ENCODE data around the gene CCDC174. TPM values are rescaled to one million over a fixed set of nuclear protein-coding genes. Genes with fewer than 3 reads are reported as not detected.

CCDC174 gene
- total RNA-seq, 1 donor from 2014 or later, result 22.9 TPM

DNA sequence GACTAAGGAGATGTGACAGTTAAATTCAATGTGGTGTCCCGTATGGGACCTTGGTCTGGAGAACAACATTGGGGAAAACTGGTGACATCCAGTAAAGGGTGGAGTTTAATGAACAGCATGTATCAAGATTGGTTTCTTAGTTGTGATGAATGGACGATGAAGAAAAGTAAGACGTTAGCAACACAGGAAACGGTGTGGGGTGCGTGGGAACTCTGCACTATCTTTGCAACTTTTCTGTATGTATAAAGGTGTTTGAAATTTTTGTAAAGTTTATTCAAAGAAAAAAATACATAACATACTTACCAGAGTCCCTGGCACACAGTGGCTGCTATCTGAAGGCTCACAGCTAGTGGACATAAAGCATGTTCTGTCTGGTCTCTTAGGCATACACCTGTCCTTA lies 6.1 kb upstream of the CCDC174 start:
- H3K27ac Mint-ChIP-seq (ENCODE audit: unreplicated experiment), result no peak overlapping the region
- H3K4me1 Mint-ChIP-seq (ENCODE audit: unreplicated experiment), result peaks cover 15% of the 10 kb centered on the region
- no peak for DNase-seq (ENCODE audit: low spot score)
- no peak overlapping the region for H3K4me3 Mint-ChIP-seq (ENCODE audit: unreplicated experiment)
- peaks cover 3% of the 10 kb centered on the region for H3K36me3 Mint-ChIP-seq (ENCODE audit: low read depth, unreplicated experiment)
- TF ChIP-seq, protein P1, sequence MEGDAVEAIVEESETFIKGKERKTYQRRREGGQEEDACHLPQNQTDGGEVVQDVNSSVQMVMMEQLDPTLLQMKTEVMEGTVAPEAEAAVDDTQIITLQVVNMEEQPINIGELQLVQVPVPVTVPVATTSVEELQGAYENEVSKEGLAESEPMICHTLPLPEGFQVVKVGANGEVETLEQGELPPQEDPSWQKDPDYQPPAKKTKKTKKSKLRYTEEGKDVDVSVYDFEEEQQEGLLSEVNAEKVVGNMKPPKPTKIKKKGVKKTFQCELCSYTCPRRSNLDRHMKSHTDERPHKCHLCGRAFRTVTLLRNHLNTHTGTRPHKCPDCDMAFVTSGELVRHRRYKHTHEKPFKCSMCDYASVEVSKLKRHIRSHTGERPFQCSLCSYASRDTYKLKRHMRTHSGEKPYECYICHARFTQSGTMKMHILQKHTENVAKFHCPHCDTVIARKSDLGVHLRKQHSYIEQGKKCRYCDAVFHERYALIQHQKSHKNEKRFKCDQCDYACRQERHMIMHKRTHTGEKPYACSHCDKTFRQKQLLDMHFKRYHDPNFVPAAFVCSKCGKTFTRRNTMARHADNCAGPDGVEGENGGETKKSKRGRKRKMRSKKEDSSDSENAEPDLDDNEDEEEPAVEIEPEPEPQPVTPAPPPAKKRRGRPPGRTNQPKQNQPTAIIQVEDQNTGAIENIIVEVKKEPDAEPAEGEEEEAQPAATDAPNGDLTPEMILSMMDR (IDR thresholded peaks at IDR 0.05; ENCODE audit: unreplicated experiment), result no peak
- peaks cover 1% of the 10 kb centered on the region for H3K27me3 Mint-ChIP-seq (ENCODE audit: unreplicated experiment)
- H3K9me3 Mint-ChIP-seq (ENCODE audit: unreplicated experiment), result no peaks in the 10 kb centered on the region

DNA sequence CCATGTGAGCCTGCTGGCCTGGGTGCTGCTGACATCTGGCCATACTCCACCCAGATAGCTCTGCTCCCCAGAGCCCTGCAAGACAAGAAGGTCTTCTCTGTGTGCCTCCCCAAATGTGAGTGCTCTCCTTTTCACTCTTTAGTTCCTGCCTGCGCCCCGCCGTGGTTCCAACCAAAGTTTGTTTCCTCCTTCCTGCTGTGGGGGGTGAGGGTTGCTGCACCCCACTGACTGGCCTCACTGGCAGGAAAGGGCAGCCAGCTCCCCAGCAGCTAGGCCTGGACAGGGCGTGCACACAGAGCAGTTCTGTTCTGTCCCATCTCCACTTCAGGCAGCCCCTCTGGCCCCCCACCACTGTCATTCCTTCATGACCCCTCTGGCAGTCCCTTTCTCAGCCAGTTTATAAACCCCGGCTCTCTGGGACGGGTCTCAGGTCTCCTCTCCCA lies 5.4 kb upstream of the CCDC174 start:
- Mint-ChIP-seq H3K36me3 (ENCODE audit: low read depth, unreplicated experiment) (peaks cover 3% of the 10 kb centered on the region), H3K27ac (ENCODE audit: unreplicated experiment) (no peak overlapping the region), H3K9me3 (ENCODE audit: unreplicated experiment) (no peaks in the 10 kb centered on the region), H3K4me3 (ENCODE audit: unreplicated experiment) (no peak overlapping the region), H3K4me1 (ENCODE audit: unreplicated experiment) (peaks cover 17% of the 10 kb centered on the region), H3K27me3 (ENCODE audit: unreplicated experiment) (peaks cover 1% of the 10 kb centered on the region)
- no peak for DNase-seq (ENCODE audit: low spot score)
- TF ChIP-seq, protein P1 (IDR thresholded peaks at IDR 0.05; ENCODE audit: unreplicated experiment), result no peak

DNA sequence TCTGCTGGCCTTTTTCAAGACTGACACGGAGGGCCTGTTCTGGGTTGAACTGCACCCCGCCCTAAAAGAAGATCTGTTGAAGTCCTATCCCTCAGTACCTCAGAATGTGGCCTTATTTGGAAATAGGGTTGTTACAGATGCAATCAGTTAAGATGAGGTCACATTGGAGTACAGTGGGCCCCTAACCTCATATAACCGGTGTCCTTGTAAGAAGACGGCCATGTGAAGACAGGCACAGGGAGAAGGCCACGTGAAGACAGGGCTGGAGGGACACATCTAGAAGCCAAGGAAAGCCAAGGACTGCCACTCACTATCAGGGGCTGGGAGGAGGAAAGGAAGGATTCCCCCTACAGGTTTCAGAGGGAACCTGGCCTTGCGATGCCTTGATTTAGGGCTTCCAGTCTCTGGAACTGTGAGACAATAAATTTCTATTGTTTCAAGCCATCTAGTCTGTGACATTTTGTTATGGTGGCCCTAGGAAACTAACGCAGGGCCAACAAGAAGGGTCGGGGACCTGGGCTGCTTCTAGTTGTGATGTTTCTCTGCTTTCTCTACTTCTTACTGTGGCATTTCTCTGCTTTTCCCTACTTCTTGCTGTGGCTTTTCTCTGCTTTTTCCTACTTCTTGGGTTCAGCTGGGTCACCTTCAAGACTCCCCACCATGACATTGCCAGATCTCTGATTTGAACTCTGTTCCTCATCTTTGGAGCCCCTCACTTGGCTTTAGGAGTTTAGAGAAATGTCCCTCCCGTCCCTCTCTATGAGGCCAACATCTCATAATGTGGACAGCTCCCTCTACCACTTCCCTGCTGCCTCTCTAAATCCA lies 4.8 kb upstream of the CCDC174 start:
- no peaks in the 10 kb centered on the region for H3K9me3 Mint-ChIP-seq (ENCODE audit: unreplicated experiment)
- no peak for DNase-seq (ENCODE audit: low spot score)
- H3K4me1 Mint-ChIP-seq (ENCODE audit: unreplicated experiment), result peaks cover 21% of the 10 kb centered on the region
- peaks cover 3% of the 10 kb centered on the region for H3K36me3 Mint-ChIP-seq (ENCODE audit: low read depth, unreplicated experiment)
- TF ChIP-seq, protein P1 (IDR thresholded peaks at IDR 0.05; ENCODE audit: unreplicated experiment), result no peak
- H3K27ac Mint-ChIP-seq (ENCODE audit: unreplicated experiment), result no peak overlapping the region
- H3K4me3 Mint-ChIP-seq (ENCODE audit: unreplicated experiment), result no peak overlapping the region
- peaks cover 1% of the 10 kb centered on the region for H3K27me3 Mint-ChIP-seq (ENCODE audit: unreplicated experiment)

DNA sequence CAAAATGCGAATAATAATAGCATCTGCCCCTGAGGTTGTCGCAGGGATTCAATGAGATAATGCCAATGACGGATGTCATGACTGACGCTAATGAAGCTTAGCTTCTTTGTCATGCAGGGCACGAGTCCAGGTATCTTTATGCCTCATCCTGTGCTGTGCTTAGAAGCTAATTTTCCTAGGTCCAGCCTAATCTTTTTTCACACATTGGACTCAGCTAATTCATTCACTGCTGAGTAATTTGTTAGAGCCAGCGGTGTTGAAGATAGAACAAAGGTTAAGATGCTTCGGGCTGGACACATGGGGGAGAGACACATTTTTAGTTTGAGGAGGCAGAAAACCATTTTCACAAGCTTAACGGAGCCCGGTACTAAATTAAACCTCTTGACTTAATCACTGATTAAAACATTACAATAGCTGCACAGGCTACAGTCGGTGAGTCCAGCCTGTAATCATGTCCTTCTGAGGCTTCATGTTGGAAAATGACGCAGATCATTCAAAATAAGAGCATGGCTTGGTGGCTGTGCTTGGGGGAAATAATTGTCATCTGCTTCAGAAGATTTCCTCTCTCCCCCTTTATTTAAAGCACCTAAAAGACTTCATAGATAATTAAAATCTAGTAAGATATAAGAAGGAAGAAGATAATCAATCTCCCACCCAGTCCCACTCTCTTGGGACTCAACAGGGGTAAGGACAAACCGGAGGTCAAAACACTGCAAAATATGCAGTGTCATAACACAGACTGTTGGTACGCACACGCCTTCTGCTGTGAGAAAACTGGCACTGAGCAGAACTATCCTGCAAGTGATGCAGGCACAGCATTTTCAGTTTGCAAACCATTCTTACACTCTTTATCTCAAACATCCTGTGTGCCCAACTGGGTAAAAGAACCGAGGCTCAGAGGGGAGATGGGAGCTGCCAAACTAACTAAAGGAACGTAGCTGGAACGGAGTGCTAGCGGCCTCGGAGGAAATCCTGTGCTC lies 3.3 kb upstream of the CCDC174 start:
- TF ChIP-seq, protein P1 (IDR thresholded peaks at IDR 0.05; ENCODE audit: unreplicated experiment), result no peak
- no peak for DNase-seq (ENCODE audit: low spot score)
- H3K4me3 Mint-ChIP-seq (ENCODE audit: unreplicated experiment), result no peak overlapping the region
- H3K27me3 Mint-ChIP-seq (ENCODE audit: unreplicated experiment), result peaks cover 1% of the 10 kb centered on the region
- peaks cover 7% of the 10 kb centered on the region for H3K36me3 Mint-ChIP-seq (ENCODE audit: low read depth, unreplicated experiment)
- H3K4me1 Mint-ChIP-seq (ENCODE audit: unreplicated experiment), result peaks cover 28% of the 10 kb centered on the region
- no peaks in the 10 kb centered on the region for H3K9me3 Mint-ChIP-seq (ENCODE audit: unreplicated experiment)
- peak overlapping the region; percentile 15 for H3K27ac Mint-ChIP-seq (ENCODE audit: unreplicated experiment)
